MG63 (cell line): ENCODE measurements around the gene SDK1. TPM values are rescaled to one million over a fixed set of nuclear protein-coding genes. Genes with fewer than 3 reads are reported as not detected.

Experiments used
- DNase-seq: peaks from one replicate; pipeline ENCODE4 v3.0.0-alpha.2; 2020
- H3K27me3 ChIP-seq: fragments of 250-450 bp; sonication (Bioruptor Pico); 2 replicates; pipeline ENCODE4 v1.5.1; 2020; ENCODE audit warnings: mild to moderate bottlenecking, moderate library complexity
- H3K36me3 ChIP-seq: fragments of 250-450 bp; sonication (Bioruptor Pico); 2 replicates; pipeline ENCODE4 v1.5.1; 2020; ENCODE audit warnings: mild to moderate bottlenecking, moderate library complexity
- H3K4me3 ChIP-seq: fragments of 250-450 bp; sonication (Bioruptor Pico); 2 replicates; pipeline ENCODE4 v1.5.1; 2020; ENCODE audit warnings: mild to moderate bottlenecking, moderate library complexity
- H3K9me3 ChIP-seq: fragments of 250-450 bp; sonication (Bioruptor Pico); 2 replicates; pipeline ENCODE4 v1.5.1; 2020; ENCODE audit warnings: mild to moderate bottlenecking, moderate library complexity
- total RNA-seq: library from RNA; depleted of rRNA; stranded (reverse); fragments of >200 nt; shearing (Covaris generic); gene quantifications from 2 replicates; pipeline ENCODE4 v1.2.3, GENCODE V29; 2014; ENCODE audit warnings: low replicate concordance

SDK1 gene
- total RNA-seq, 1 experiment from 2014 or later = 1.1 TPM

GRCh38 chr7:4238861-4239260 is 937.8 kb downstream of the SDK1 start:
- H3K27me3 ChIP-seq = no peaks in the 10 kb centered on the region
- DNase-seq = no peak
- H3K4me3 ChIP-seq = no peak overlapping the region
- no peaks in the 10 kb centered on the region for H3K9me3 ChIP-seq
- no peaks in the 10 kb centered on the region for H3K36me3 ChIP-seq

- no peaks in the 10 kb centered on the region for H3K27me3 ChIP-seq
- no peaks in the 10 kb centered on the region for H3K9me3 ChIP-seq
- no peak for DNase-seq
- H3K4me3 ChIP-seq = no peak overlapping the region
- H3K36me3 ChIP-seq = no peaks in the 10 kb centered on the region
These were observed 939.0 kb downstream of the SDK1 start for GRCh38 chr7:4240042-4240441.

GRCh38 chr7:4240520-4241303 is 939.7 kb downstream of the SDK1 start:
- no peaks in the 10 kb centered on the region for H3K9me3 ChIP-seq
- H3K27me3 ChIP-seq = no peaks in the 10 kb centered on the region
- DNase-seq = no peak
- no peaks in the 10 kb centered on the region for H3K36me3 ChIP-seq
- no peak overlapping the region for H3K4me3 ChIP-seq

- no peaks in the 10 kb centered on the region for H3K27me3 ChIP-seq
- H3K36me3 ChIP-seq = no peaks in the 10 kb centered on the region
- H3K4me3 ChIP-seq = no peak overlapping the region
- H3K9me3 ChIP-seq = no peaks in the 10 kb centered on the region
- no peak for DNase-seq
These were observed 940.2 kb downstream of the SDK1 start for GRCh38 chr7:4241304-4241612.

- H3K9me3 ChIP-seq = no peaks in the 10 kb centered on the region
- no peaks in the 10 kb centered on the region for H3K27me3 ChIP-seq
- H3K4me3 ChIP-seq = no peak overlapping the region
- no peak for DNase-seq
- H3K36me3 ChIP-seq = no peaks in the 10 kb centered on the region
These were observed 940.7 kb downstream of the SDK1 start for GRCh38 chr7:4241791-4242190.

GRCh38 chr7:4242706-4243105 is 941.7 kb downstream of the SDK1 start:
- Histone ChIP-seq H3K27me3 (no peaks in the 10 kb centered on the region), H3K9me3 (no peaks in the 10 kb centered on the region), H3K36me3 (no peaks in the 10 kb centered on the region), H3K4me3 (no peak overlapping the region)
- DNase-seq = no peak

GRCh38 chr7:4244041-4244440 is 943.0 kb downstream of the SDK1 start:
- Histone ChIP-seq H3K27me3 (no peaks in the 10 kb centered on the region), H3K9me3 (no peaks in the 10 kb centered on the region), H3K36me3 (no peaks in the 10 kb centered on the region), H3K4me3 (no peak overlapping the region)
- no peak for DNase-seq

- Histone ChIP-seq H3K9me3 (no peaks in the 10 kb centered on the region), H3K27me3 (no peaks in the 10 kb centered on the region), H3K36me3 (no peaks in the 10 kb centered on the region), H3K4me3 (no peak overlapping the region)
- DNase-seq = no peak
These were observed 943.6 kb downstream of the SDK1 start for GRCh38 chr7:4244635-4245034.

- DNase-seq = no peak
- H3K36me3 ChIP-seq = no peaks in the 10 kb centered on the region
- H3K9me3 ChIP-seq = no peaks in the 10 kb centered on the region
- no peaks in the 10 kb centered on the region for H3K27me3 ChIP-seq
- H3K4me3 ChIP-seq = no peak overlapping the region
These were observed 944.2 kb downstream of the SDK1 start for GRCh38 chr7:4245135-4245865.

- Histone ChIP-seq H3K36me3 (no peaks in the 10 kb centered on the region), H3K27me3 (no peaks in the 10 kb centered on the region), H3K4me3 (no peak overlapping the region), H3K9me3 (no peaks in the 10 kb centered on the region)
- DNase-seq = no peak
These were observed 944.9 kb downstream of the SDK1 start for GRCh38 chr7:4245866-4246470.

GRCh38 chr7:4246536-4246935 is 945.5 kb downstream of the SDK1 start:
- no peak overlapping the region for H3K4me3 ChIP-seq
- H3K27me3 ChIP-seq = no peaks in the 10 kb centered on the region
- no peak for DNase-seq
- H3K9me3 ChIP-seq = no peaks in the 10 kb centered on the region
- H3K36me3 ChIP-seq = no peaks in the 10 kb centered on the region

- Histone ChIP-seq H3K36me3 (no peaks in the 10 kb centered on the region), H3K27me3 (no peaks in the 10 kb centered on the region), H3K4me3 (no peak overlapping the region), H3K9me3 (no peaks in the 10 kb centered on the region)
- DNase-seq = no peak
These were observed 946.2 kb downstream of the SDK1 start for GRCh38 chr7:4247106-4247876.

GRCh38 chr7:4248295-4248694 is 947.2 kb downstream of the SDK1 start:
- Histone ChIP-seq H3K36me3 (no peaks in the 10 kb centered on the region), H3K27me3 (no peaks in the 10 kb centered on the region), H3K9me3 (no peaks in the 10 kb centered on the region), H3K4me3 (no peak overlapping the region)
- no peak for DNase-seq

GRCh38 chr7:4249241-4249640 is 948.2 kb downstream of the SDK1 start:
- no peaks in the 10 kb centered on the region for H3K36me3 ChIP-seq
- no peak overlapping the region for H3K4me3 ChIP-seq
- H3K9me3 ChIP-seq = no peaks in the 10 kb centered on the region
- no peak for DNase-seq
- no peaks in the 10 kb centered on the region for H3K27me3 ChIP-seq

GRCh38 chr7:4255336-4255735 is 954.3 kb downstream of the SDK1 start:
- DNase-seq = no peak
- H3K4me3 ChIP-seq = no peak overlapping the region
- no peaks in the 10 kb centered on the region for H3K27me3 ChIP-seq
- no peaks in the 10 kb centered on the region for H3K36me3 ChIP-seq
- no peaks in the 10 kb centered on the region for H3K9me3 ChIP-seq

- Histone ChIP-seq H3K27me3 (no peaks in the 10 kb centered on the region), H3K36me3 (no peaks in the 10 kb centered on the region), H3K9me3 (no peaks in the 10 kb centered on the region), H3K4me3 (no peak overlapping the region)
- no peak for DNase-seq
These were observed 955.2 kb downstream of the SDK1 start for GRCh38 chr7:4256286-4256685.
